SK-N-SH treated with all-trans-retinoic acid at 6 μM for 48 hours (cell line): Measurements from ENCODE around the gene KLHL29.

Experiments used
- ATAC-seq: fragments of 200-7000 bp; cut with Tn5 transposase; 3 replicates; pipeline ENCODE4 v1.9.1; 2020; ENCODE audit warnings: mild to moderate bottlenecking, moderate library complexity
- ARNTL ChIP-seq: fragments of 450-650 bp; formaldehyde crosslinking; IDR thresholded peaks from 2 replicates; pipeline ENCODE4 v1.5.0; 2020; ENCODE audit warnings: low read depth, mild to moderate bottlenecking, moderate library complexity, borderline replicate concordance
- BACH2 ChIP-seq: fragments of 250-450 bp; sonication (Bioruptor Pico); IDR thresholded peaks from 2 replicates; pipeline ENCODE4 v1.9.0; 2021; ENCODE audit warnings: mild to moderate bottlenecking, borderline replicate concordance
- CREB5 ChIP-seq: fragments of 250-450 bp; sonication (Bioruptor Pico); IDR thresholded peaks from 2 replicates; pipeline ENCODE4 v1.5.1; 2020; ENCODE audit warnings: low read depth, mild to moderate bottlenecking, moderate library complexity
- CSDC2 ChIP-seq: fragments of 250-450 bp; sonication (Bioruptor Pico); IDR thresholded peaks from 2 replicates; pipeline ENCODE4 v1.5.0; 2020; ENCODE audit warnings: mild to moderate bottlenecking, moderate library complexity
- CSRNP3 ChIP-seq: fragments of 250-450 bp; sonication (Bioruptor Pico); IDR thresholded peaks from 2 replicates; pipeline ENCODE4 v1.5.1; 2021; ENCODE audit warnings: mild to moderate bottlenecking, moderate library complexity
- ESRRG ChIP-seq: fragments of 250-450 bp; sonication (Bioruptor Pico); IDR thresholded peaks from 2 replicates; pipeline ENCODE4 v1.6.1; 2021; ENCODE audit warnings: mild to moderate bottlenecking
- GLIS3 ChIP-seq: fragments of 250-450 bp; sonication (Bioruptor Pico); IDR thresholded peaks from 2 replicates; pipeline ENCODE4 v1.5.0; 2020; ENCODE audit warnings: mild to moderate bottlenecking, moderate library complexity
- ISL1 ChIP-seq: fragments of 250-450 bp; sonication (Bioruptor Pico); IDR thresholded peaks from 2 replicates; pipeline ENCODE4 v2.1.2; 2022; ENCODE audit warnings: mild to moderate bottlenecking, moderate library complexity
- OSR1 ChIP-seq: fragments of 250-450 bp; sonication (Bioruptor Pico); IDR thresholded peaks from 2 replicates; pipeline ENCODE4 v1.8.0; 2022; ENCODE audit warnings: moderate library complexity, mild to moderate bottlenecking, inconsistent platforms
- POU6F1 ChIP-seq: fragments of 250-450 bp; sonication (Bioruptor Pico); IDR thresholded peaks from 2 replicates; pipeline ENCODE4 v1.8.0; 2021; ENCODE audit warnings: low read depth, mild to moderate bottlenecking, moderate library complexity, borderline replicate concordance
- PPARA ChIP-seq: fragments of 250-450 bp; sonication (Bioruptor Pico); IDR thresholded peaks from 2 replicates; pipeline ENCODE4 v1.5.0; 2020; ENCODE audit warnings: mild to moderate bottlenecking, borderline replicate concordance
- RARB ChIP-seq: fragments of 250-450 bp; sonication (Bioruptor Pico); IDR thresholded peaks from 2 replicates; pipeline ENCODE4 v1.8.0; 2021; ENCODE audit warnings: mild to moderate bottlenecking, moderate library complexity
- SNAI2 ChIP-seq: fragments of 250-450 bp; sonication (Bioruptor Pico); IDR thresholded peaks from 2 replicates; pipeline ENCODE4 v1.5.0; 2020; ENCODE audit warnings: mild to moderate bottlenecking, moderate library complexity
- TCF4 ChIP-seq: fragments of 250-450 bp; sonication (Bioruptor Pico); IDR thresholded peaks from 2 replicates; pipeline ENCODE4 v1.8.0; 2021; ENCODE audit warnings: mild to moderate bottlenecking, moderate library complexity, borderline replicate concordance
- TOX ChIP-seq: fragments of 250-450 bp; sonication (Bioruptor Pico); IDR thresholded peaks from 2 replicates; pipeline ENCODE4 v1.8.0; 2021; ENCODE audit warnings: mild to moderate bottlenecking, moderate library complexity, borderline replicate concordance
- TSHZ2 ChIP-seq: fragments of 250-450 bp; sonication (Bioruptor Pico); IDR thresholded peaks from 2 replicates; pipeline ENCODE4 v1.5.0; 2020; ENCODE audit warnings: mild to moderate bottlenecking, moderate library complexity
- ZC3H10 ChIP-seq: fragments of 250-450 bp; sonication (Bioruptor Pico); IDR thresholded peaks from 2 replicates; pipeline ENCODE4 v1.5.1; 2021; ENCODE audit warnings: mild to moderate bottlenecking, moderate library complexity
- ZFP30 ChIP-seq: fragments of 450-650 bp; formaldehyde crosslinking; IDR thresholded peaks from 2 replicates; pipeline ENCODE4 v1.5.0; 2022; ENCODE audit warnings: mild to moderate bottlenecking, moderate library complexity
- ZNF565 ChIP-seq: fragments of 450-650 bp; formaldehyde crosslinking; conservative IDR thresholded peaks from 2 replicates; pipeline ENCODE4 v1.5.0; 2020; ENCODE audit warnings: low read depth, mild to moderate bottlenecking, moderate library complexity
- ZNF70 ChIP-seq: fragments of 450-650 bp; formaldehyde crosslinking; IDR thresholded peaks from 2 replicates; pipeline ENCODE4 v1.5.0; 2020; ENCODE audit warnings: mild to moderate bottlenecking, moderate library complexity
- ZNF8 ChIP-seq: fragments of 450-650 bp; formaldehyde crosslinking; IDR thresholded peaks from 2 replicates; pipeline ENCODE4 v1.5.0; 2020; ENCODE audit warnings: mild to moderate bottlenecking, moderate library complexity

KLHL29 gene

GRCh38 chr2:23692263-23692662 lies 307.3 kb downstream of the KLHL29 start:
- ATAC-seq: no peak

GRCh38 chr2:23692851-23693605 lies 308.0 kb downstream of the KLHL29 start:
- no peak for ATAC-seq
- TF ChIP-seq SNAI2 (CRISPR knock-in tag) (no peak), ZC3H10 (no peak), RARB (CRISPR knock-in tag) (no peak), ESRRG (CRISPR knock-in tag) (no peak), GLIS3 (CRISPR knock-in tag) (no peak), ZNF8 (no peak), ZFP30 (no peak), CREB5 (no peak), CSRNP3 (CRISPR knock-in tag) (no peak), TSHZ2 (CRISPR knock-in tag) (no peak), PPARA (CRISPR knock-in tag) (no peak), ZNF565 (CRISPR knock-in tag) (no peak), ISL1 (CRISPR knock-in tag) (no peak), TOX (CRISPR knock-in tag) (no peak), ARNTL (CRISPR knock-in tag) (no peak), CSDC2 (no peak), BACH2 (CRISPR knock-in tag) (no peak), ZNF70 (CRISPR knock-in tag) (no peak)

More at GRCh38 chr2:23692263-23692662, 307.3 kb downstream of the KLHL29 start:
- TF ChIP-seq TOX (CRISPR knock-in tag) (no peak), ESRRG (CRISPR knock-in tag) (no peak), ARNTL (CRISPR knock-in tag) (no peak), PPARA (CRISPR knock-in tag) (no peak), GLIS3 (CRISPR knock-in tag) (no peak), CSRNP3 (CRISPR knock-in tag) (no peak), ZNF8 (no peak), CSDC2 (no peak), ZNF565 (CRISPR knock-in tag) (no peak), SNAI2 (CRISPR knock-in tag) (no peak), POU6F1 (no peak), TCF4 (no peak)
- TF ChIP-seq, all 23 proteins: peak for 0

GRCh38 chr2:23693606-23693951 lies 308.6 kb downstream of the KLHL29 start:
- TF ChIP-seq RARB (CRISPR knock-in tag): no peak
- TF ChIP-seq ZC3H10: no peak
- TF ChIP-seq ESRRG (CRISPR knock-in tag): no peak
- no peak for TF ChIP-seq CSRNP3 (CRISPR knock-in tag)
- TF ChIP-seq OSR1: no peak
- TF ChIP-seq PPARA (CRISPR knock-in tag): no peak
- no peak for TF ChIP-seq ZNF70 (CRISPR knock-in tag)
- TF ChIP-seq ZFP30: no peak
- no peak for TF ChIP-seq ZNF565 (CRISPR knock-in tag)
- TF ChIP-seq CSDC2: no peak
- no peak for TF ChIP-seq ARNTL (CRISPR knock-in tag)
- ATAC-seq: no peak
